Effector CD4-positive, alpha-beta T cell (primary cell): Measurements from ENCODE around the gene EPN1.

Source experiments
- DNase-seq: peaks from one replicate; pipeline ENCODE4 v3.0.0-alpha.2; 2020

EPN1 gene

DNA sequence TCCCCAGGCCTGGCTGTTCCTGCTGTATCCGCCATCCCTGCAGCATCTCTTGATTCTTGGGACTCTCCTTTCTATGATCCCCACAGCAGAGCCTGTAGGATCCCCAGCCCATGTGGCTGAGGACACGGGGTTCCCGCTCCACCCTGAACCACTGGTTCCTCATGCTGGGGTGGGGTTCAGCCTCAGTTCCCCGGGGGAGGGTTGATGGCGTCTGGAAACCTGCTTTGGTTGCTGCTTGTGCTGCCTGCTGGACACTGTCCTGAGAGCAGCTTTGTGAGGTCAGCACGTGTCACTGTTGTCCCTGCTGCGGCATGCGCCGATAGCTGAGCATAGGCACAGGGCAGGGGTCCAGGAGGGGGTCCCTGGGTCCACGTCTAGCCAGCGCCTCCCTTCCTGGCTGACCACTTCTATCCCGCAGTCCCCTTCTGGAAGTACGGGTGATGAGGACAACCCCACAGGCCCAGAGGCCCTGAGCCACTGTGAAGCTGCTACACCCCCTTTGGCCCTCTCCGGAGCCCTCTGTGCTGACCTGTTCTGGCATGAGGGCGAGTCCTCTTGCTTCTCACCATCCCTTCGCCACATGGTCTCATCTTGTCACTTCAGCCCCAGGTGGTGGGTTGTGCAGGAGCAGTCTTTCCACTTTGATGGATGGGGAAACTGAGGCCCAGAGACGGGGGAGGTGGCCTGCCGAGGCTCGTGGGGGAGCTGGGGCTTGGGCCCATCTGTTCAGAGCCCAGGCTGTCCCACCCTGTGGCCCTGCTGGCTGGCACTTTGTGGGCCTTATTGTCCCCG is 5.5 kb downstream of the EPN1 start:
- DNase-seq: no peak

- DNase-seq: no peak
Measured at GRCh38 chr19:55681131-55682092, 6.4 kb downstream of the EPN1 start.

DNA sequence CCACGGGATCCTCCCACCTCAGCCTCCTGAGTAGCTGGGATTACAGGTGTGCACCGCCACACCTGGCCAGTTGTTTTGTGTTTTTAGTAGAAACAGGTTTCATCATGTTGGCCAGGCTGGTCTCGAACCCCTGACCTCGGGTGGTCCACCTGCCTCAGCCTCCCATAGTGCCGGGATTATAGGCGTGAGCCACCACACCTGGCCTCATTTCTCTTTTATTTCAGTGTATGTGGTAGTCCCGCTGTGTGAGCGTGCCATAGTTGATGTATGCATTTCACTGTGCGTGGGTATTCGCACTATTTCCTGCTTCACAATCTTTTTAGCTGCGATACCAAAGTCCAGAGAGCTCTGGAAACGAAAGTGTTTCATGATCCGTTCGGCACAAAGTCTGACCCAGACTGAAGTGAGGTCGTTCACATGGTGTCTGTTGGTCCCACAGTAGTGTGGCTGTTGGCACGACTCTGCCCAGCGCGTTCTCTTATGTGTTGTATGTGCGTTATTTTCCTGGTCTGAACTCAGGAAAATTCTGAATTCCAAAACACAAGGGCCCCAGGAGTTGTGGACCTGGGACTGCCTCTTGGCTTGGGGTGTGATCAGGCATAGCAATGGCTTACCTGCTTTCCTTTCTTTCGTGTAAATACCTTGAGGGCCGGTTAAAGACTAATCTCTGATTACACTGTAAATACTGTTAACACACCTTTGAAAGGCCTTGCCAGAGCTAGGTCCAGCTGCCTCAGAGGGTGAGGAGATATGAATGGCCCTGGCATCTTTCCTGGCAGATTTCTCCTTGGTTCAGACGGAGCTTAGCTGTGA is 8.6 kb downstream of the EPN1 start:
- no peak for DNase-seq

GRCh38 chr19:55684946-55685681 is 10.1 kb downstream of the EPN1 start:
- DNase-seq: no peak

GRCh38 chr19:55685776-55686175 is 10.8 kb downstream of the EPN1 start:
- DNase-seq: no peak

GRCh38 chr19:55686311-55687050 is 11.5 kb downstream of the EPN1 start:
- DNase-seq: no peak

- no peak for DNase-seq
Measured at GRCh38 chr19:55687281-55688201, 12.5 kb downstream of the EPN1 start.

DNA sequence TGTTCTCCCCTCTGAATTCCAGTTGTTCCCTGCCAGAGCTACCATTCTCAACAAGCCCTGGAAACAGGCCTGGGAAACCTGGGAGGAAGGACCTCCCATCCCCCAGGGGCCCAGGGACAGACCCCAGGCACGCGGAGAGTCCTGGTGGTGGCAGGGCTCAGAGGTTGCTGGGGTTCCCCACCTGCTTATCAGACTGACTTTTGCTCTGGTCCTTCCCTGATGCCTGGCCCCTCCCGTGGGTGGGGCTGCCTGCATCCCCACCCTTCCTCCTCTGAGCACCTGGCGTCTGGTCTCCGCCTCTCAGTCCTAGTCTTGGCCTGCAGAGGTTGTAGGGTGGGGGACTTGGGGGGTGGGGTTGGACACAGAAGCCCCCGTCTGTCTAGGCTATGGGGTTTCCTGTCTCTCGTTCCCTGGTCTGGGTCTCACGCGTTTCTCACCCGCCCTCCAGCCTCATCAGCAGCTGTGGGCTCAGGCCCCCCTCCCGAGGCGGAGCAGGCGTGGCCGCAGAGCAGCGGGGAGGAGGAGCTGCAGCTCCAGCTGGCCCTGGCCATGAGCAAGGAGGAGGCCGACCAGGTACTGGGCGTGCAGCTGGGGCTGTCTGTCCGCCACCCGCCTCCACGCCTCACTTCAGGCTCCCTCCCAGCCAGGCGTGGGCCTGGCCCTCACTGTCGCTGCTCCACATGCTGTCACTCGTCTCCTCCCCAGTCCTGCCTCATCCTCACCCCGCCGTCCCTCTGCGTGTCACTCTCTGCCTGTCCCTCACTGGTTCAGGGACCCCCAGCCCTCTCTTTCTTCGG is 13.6 kb downstream of the EPN1 start:
- DNase-seq: no peak

DNA sequence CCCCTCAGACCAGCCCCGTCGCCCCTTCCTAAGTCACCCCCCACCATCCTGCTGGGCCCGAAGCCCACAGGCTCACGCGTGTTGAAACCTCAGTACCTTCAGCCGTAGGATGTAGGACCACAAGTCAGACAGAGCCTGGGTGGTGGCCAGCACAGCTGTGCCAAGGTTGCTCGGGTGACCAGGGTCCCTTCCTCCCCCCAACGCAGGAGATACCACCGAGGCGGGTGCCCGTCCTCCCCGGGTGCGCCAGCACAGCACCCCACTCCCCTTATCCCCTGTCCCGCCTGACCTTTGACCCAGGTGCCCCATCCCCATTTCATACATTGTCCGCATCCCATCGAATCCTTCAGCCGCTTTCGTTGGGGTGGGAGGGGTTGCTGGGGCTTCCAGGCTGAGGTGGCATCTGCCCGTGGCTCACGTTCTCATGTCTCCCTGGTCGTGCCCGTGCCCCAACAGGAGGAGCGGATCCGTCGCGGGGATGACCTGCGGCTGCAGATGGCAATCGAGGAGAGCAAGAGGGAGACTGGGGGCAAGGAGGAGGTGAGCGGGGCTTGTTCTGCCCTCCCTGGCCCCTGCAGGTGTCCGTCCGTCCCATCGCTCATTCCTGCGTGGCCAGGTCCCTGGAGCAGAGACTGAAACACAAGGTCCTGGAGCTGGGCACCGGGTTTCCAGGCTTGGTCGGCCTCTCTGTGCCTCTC is 14.5 kb downstream of the EPN1 start:
- DNase-seq: no peak

- no peak for DNase-seq
Measured at GRCh38 chr19:55690109-55690768, 15.2 kb downstream of the EPN1 start.

DNA sequence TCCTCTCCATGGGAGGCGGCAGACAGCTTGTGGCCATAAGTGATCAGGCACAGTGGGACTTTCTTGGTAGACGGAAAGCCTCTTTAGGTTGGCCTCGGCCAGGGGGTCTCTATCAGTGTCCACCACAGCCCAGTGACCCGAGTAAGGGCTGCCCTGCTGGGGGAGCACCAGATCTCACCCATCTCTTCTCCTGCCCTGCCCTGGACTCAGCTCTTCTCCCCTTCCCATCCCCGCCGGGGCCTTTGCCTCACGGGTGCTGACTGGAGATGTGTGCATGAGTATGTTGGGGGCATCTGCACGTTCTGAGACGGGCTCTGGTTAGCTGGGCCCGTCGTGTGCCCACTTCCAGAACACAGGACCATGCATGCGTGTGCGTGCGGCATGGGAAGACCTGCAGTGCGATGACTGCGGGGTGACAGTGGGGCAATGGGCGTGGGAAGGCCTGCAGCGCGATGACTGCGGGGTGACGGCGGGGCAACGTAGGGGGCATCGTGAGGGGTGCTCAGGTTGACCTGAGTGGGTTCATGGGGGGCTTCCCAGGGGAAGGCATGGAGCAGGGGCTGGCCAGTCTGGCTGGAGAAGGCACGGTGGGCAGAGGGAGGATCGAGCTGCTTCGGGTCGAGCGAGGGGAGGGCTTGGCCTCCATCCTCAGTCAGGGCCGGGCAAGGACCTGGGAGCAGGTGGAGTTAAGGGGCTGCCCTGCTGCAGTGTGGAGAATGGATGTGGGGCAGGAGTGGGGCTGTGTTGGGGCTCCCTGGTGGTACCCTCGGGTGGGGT is 15.9 kb downstream of the EPN1 start:
- DNase-seq: no peak

- DNase-seq: no peak
Measured at GRCh38 chr19:55691561-55692481, 16.8 kb downstream of the EPN1 start.

DNA sequence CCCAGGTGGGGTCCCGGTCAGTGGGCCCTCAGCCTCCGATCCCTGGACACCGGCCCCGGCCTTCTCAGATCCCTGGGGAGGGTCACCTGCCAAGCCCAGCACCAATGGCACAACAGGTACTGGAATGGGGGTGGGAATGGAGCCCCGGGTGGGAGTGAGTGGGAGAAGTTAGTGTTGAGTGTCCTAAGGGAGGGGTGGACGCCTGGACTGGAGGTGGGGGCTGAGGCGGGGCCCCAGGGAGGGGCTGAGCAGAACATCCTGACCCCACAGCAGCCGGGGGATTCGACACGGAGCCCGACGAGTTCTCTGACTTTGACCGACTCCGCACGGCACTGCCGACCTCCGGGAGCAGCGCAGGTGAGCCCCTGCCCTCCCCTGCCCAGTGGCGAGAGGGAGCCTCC is 17.7 kb downstream of the EPN1 start:
- DNase-seq: no peak

DNA sequence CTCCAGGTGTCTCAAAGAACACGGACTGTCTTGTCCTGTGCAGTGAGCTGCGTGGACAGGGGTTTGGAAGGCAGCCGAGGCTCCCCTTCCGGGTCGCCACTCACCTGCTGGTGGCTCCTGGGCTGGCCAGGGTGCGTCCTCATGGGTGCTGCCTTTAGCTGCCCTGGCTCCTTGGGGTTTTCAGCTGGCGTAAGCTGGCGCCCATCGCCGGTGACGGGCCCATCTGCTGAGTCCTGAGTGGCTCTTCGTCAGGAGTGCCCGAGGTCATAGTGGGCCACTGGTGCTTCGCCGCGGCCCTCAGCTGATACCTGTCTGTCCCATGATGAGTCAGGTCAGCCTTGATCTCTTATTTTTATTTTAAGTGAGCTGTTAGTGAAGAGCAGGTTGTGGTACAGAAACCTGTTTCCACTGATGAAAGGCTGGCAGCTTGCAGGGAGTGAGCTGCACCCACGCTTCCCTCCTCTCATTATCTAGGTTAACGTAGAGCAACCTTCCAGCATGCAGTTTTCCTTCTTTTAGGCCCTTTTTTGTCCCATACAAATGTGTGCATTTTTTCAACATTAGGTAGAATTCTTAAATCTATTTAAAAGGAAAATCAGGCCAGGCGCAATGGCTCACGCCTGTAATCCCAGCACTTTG is 18.4 kb downstream of the EPN1 start:
- DNase-seq: no peak

DNA sequence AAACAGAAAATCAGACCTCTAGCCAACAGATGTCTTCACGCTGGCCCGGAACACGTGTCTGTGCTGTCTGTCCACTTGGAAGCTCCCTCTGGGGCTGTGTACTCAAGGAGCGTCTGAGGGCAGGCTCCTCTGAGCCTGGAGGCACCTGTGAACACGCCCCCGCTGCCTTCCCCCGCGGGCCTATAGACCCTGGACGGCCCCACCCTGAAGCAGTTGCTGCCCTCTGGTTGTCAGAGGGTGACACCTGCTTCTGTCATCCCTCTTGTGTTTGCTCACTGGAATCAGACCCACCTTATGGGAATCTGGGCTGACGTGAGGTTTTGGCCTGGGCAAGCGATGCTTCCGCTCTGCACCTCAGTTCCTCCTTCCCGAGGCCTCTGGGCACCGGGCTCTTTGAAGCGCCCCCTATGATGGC is 19.2 kb downstream of the EPN1 start:
- no peak for DNase-seq
